ENCODE measurements around the gene DDX56. TPM values are rescaled to one million over a fixed set of nuclear protein-coding genes. Genes with fewer than 3 reads are reported as not detected.

The DDX56 gene
- total RNA-seq, 1 donor from 2014 or later = 45.8 TPM

DNA sequence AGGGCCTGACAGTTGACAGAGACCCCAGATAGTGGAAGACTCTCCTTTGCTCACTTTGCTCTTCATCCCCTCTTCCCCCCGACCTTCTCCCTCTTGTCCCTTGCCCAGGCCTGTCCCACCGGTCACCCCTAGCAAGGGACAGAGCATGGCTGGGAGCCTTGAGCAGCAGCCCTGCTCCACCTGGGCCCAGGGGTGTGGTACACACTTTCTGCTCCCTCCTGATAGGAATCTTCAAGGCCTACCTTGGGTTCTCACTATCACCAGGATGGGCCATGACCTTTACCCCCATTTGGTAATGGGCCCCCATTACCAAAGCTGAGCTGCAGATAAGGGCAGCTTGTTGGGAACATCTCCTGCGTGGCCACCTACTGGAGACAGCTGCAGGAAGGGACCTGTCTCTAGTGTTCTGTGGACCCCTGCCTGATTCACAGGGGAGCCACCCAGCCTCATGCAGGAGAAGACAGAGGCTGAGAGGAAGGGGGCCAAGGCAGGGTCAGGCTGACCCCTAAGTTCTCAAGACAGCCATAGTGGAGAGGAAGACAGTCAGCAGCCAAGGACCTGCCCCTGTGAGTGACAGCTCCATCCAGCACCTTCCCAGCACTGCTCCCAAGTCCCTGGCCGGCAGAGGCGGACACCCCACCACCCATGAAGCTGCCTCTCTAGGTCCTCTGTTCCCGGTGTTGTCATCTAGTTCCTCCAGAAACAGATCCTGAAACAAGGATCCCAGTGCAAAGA is 31.7 kb downstream of the DDX56 start:
- no peak for DNase-seq
- no peak overlapping the region for H3K27ac ChIP-seq

DNA sequence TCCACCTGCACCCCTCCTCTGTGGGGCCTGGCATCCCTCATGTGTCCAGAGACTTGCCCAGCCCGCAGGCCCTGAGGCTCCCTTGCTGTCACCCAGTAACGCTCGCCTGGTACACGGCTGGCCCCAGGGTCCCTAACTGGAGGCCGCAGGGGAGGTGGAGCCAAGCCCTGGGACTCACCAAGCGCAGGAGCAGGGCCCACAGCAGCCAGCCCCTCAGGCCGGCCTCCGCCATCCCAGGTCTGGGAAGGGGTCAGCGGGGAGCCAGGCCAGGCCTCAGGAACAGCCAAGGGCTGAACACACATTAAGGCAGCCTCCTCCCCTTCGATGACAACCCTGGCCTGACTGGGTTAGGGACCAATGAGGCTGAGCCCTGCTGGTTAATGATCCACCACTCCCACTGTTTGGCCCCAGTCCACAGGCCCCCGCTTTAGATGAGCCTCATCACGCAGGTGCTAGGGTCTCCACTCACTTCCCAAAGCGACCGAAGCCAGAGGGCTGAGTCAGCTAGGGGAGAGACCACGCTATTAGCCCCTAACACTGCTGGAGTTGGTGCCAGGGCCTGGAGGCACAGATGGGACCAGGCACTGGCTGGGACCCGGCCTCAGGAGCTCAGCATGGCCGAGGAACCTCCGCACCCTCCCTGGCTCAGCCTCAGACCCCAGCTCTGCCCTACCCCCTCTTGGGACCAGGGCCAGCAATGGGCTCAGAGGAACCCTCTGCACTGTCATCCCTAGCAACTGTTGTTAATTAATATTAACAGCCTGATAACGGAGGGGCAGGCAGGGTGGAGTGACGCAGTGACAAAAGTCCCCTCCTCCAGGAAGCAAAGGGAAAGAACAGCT is 32.5 kb downstream of the DDX56 start, which contains the start of gene NPC1L1:
Gene NPC1L1 (minus strand): TSS at position 303 of the 842 bp plus-strand sequence. CDS start 71 bp downstream, at position 232.
- Histone ChIP-seq H3K4me3 (no peak within 1 kb of the TSS), H3K9me3 (no peaks in the 10 kb centered on the region), H3K4me1 (no peaks in the 10 kb centered on the region), H3K36me3 (no peaks in the 10 kb centered on the region), H3K27ac (no peak within 1 kb of the TSS), H3K27me3 (ENCODE audit: low read depth) (no peaks in the 10 kb centered on the region)
- intact Hi-C loops (cut with DNase I) = no loop called here
- DNase-seq = no peak
- ATAC-seq = no peak
- TF ChIP-seq, protein P1, sequence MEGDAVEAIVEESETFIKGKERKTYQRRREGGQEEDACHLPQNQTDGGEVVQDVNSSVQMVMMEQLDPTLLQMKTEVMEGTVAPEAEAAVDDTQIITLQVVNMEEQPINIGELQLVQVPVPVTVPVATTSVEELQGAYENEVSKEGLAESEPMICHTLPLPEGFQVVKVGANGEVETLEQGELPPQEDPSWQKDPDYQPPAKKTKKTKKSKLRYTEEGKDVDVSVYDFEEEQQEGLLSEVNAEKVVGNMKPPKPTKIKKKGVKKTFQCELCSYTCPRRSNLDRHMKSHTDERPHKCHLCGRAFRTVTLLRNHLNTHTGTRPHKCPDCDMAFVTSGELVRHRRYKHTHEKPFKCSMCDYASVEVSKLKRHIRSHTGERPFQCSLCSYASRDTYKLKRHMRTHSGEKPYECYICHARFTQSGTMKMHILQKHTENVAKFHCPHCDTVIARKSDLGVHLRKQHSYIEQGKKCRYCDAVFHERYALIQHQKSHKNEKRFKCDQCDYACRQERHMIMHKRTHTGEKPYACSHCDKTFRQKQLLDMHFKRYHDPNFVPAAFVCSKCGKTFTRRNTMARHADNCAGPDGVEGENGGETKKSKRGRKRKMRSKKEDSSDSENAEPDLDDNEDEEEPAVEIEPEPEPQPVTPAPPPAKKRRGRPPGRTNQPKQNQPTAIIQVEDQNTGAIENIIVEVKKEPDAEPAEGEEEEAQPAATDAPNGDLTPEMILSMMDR (IDR thresholded peaks at IDR 0.05) = no peak

More for the DNA sequence above, 31.7 kb downstream of the DDX56 start:
- Histone ChIP-seq H3K4me1 (no peaks in the 10 kb centered on the region), H3K9me3 (no peaks in the 10 kb centered on the region), H3K4me3 (no peak overlapping the region), H3K27me3 (ENCODE audit: low read depth) (no peaks in the 10 kb centered on the region), H3K36me3 (no peaks in the 10 kb centered on the region)
- ATAC-seq = no peak
- intact Hi-C loops (cut with DNase I) = no loop called here
- TF ChIP-seq, protein P1 (IDR thresholded peaks at IDR 0.05) = no peak

DNA sequence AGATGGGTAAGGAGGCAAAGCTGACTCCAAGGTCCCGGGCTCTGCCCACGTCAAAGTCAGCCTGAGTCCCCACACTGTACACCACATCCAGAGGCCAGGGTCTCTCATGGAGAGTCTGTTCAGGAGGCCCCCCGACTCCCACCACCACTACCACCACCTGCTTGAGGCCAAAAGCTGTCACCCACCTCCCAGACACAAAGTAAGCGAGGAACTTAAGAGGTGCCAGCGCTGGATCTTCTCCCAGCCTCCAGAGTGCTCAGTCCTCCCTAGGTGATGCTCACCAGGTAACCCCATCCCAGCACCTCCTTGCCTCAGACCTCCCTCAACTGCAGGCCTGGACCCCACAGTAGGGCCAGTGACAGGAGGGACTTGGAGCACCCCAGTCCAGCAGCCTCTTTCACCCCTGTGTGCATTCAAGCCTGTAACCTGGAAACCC is 33.1 kb downstream of the DDX56 start:
- no peaks in the 10 kb centered on the region for H3K9me3 ChIP-seq
- no peaks in the 10 kb centered on the region for H3K27me3 ChIP-seq (ENCODE audit: low read depth)
- ATAC-seq = no peak
- no peak for DNase-seq
- intact Hi-C loops (cut with DNase I) = no loop called here
- no peaks in the 10 kb centered on the region for H3K36me3 ChIP-seq
- H3K4me3 ChIP-seq = no peak overlapping the region
- no peak overlapping the region for H3K27ac ChIP-seq
- TF ChIP-seq, protein P1 (IDR thresholded peaks at IDR 0.05) = no peak
- no peaks in the 10 kb centered on the region for H3K4me1 ChIP-seq

DNA sequence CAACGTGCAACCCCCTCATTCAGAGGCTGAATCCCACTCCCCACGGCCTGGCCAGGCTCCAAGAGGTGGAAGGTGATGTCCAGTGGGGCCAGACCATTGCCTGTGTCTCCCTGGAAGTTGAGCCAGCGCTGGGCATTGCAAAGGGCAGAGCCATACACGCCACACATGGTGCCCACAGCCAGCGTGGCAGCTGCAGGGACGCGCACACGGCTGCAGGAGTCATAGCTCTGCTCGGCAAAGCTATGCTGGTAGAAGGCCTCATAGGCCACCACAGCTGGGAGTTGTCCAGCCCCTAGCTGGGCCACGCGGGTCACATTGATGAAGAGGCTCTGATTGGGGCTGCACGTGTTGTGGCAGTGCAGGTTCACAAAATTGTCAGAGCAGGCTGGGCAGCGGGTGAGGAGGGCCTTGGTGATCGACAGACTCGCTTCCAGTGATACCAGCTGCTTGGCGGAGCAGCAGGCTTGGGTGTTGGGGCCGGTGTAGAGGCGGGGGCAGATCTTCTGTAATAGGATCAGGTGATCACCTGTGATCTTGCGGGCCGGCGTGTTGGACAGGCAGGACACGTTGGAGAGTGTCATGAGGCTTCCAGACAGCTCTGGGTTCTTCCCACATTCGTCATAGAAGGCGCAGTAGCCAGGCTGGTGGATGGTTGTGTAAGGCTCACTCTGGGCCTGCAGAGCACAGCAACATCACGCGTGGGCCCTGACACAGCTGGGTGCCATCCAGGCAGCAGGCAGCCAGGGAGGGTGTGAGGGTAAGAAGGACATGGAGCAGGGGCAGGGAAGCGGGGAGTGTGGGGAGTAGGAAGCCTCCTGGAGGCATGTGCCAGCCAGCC is 33.8 kb downstream of the DDX56 start:
- no peak for ATAC-seq
- Histone ChIP-seq H3K4me3 (no peak overlapping the region), H3K27me3 (ENCODE audit: low read depth) (no peaks in the 10 kb centered on the region), H3K27ac (no peak overlapping the region), H3K36me3 (no peaks in the 10 kb centered on the region), H3K9me3 (no peaks in the 10 kb centered on the region), H3K4me1 (no peaks in the 10 kb centered on the region)
- intact Hi-C loops (cut with DNase I) = no loop called here
- no peak for DNase-seq
- TF ChIP-seq, protein P1 (IDR thresholded peaks at IDR 0.05) = no peak
